Adrenal gland (tissue), 5 donors: ENCODE results near the gene MLLT6.

ENCODE experiments used
- CTCF ChIP-seq, 6 experiments: fragments of 450-650 bp in 4 of 6; fragments of 200-600 bp in 2 of 6; sonication (generic) in 1 of 6; IDR thresholded peaks; 1 replicate in 5 of 6; 2 replicates in 1 of 6; pipeline versions ENCODE4 v1.5.1 to v1.8.0; 2016 to 2021; ENCODE audit warnings: antibody characterized with exemption in 6 of 6, mild to moderate bottlenecking in 2 of 6, moderate library complexity in 1 of 6
- POLR2A ChIP-seq, 2 donors: fragments of 450-650 bp; IDR thresholded peaks; one replicate each; pipeline ENCODE4 v1.6.1; 2017; ENCODE audit warnings: antibody characterized with exemption in 2 of 2, mild to moderate bottlenecking in 2 of 2, moderate library complexity in 1 of 2
- donor health status: DM: no; HTN: no; CAD: no.

GRCh38 chr17:38752308-38753070, 47.4 kb downstream of the MLLT6 start, which contains the start of gene PSMB3:
- TF ChIP-seq CTCF (IDR thresholded peaks at IDR 0.05) (no peak), POLR2A (IDR thresholded peaks at IDR 0.05) (peak in 1 of 2 donors; percentile 69)
